H9 (cell line): Measurements from ENCODE around the gene TLDC2. TPM values are rescaled to one million over a fixed set of nuclear protein-coding genes. Genes with fewer than 3 reads are reported as not detected.
A peak's percentile ranks its signal among the peaks of the same experiment; 100 is the strongest.

Experiments
- DNase-seq: peaks from one replicate; pipeline ENCODE4 v3.0.0-alpha.2; 2017
- H2AFZ ChIP-seq: one replicate; pipeline ENCODE4 v1.6.1; 2013; ENCODE audit warnings: mild to moderate bottlenecking, low read length, control low read depth, moderate library complexity
- H2AK5ac ChIP-seq: 2 replicates; pipeline ENCODE4 v1.6.1; 2013; ENCODE audit warnings: low read length, control low read depth, mixed read lengths; ENCODE audit not compliant: insufficient read length
- H2BK120ac ChIP-seq: one replicate; pipeline ENCODE4 v1.6.1; 2013; ENCODE audit warnings: low read depth, mild to moderate bottlenecking, low read length, control low read depth, inconsistent platforms; ENCODE audit not compliant: poor library complexity, severe bottlenecking
- H2BK12ac ChIP-seq: 2 replicates; pipeline ENCODE4 v1.6.1; 2013; ENCODE audit warnings: low read length, control low read depth, mixed read lengths, low read depth; ENCODE audit not compliant: insufficient read length
- H2BK15ac ChIP-seq: 2 replicates; pipeline ENCODE4 v1.6.1; 2013; ENCODE audit warnings: low read depth, low read length, control low read depth
- H2BK20ac ChIP-seq: one replicate; pipeline ENCODE4 v1.6.1; 2013; ENCODE audit warnings: low read depth, mild to moderate bottlenecking, low read length, control low read depth, inconsistent platforms; ENCODE audit not compliant: poor library complexity, severe bottlenecking
- H2BK5ac ChIP-seq: 2 replicates; pipeline ENCODE4 v1.6.1; 2013; ENCODE audit warnings: low read length, control low read depth, mixed read lengths; ENCODE audit not compliant: insufficient read length
- H3K14ac ChIP-seq: 2 replicates; pipeline ENCODE4 v1.6.1; 2013; ENCODE audit warnings: low read length, control low read depth; ENCODE audit not compliant: insufficient read depth
- H3K18ac ChIP-seq: 2 replicates; pipeline ENCODE4 v1.6.1; 2013; ENCODE audit warnings: low read depth, mild to moderate bottlenecking, mixed read lengths, low read length, control low read depth; ENCODE audit not compliant: insufficient read length
- H3K23ac ChIP-seq: 2 replicates; pipeline ENCODE4 v1.6.1; 2013; ENCODE audit warnings: low read length, control low read depth, mixed read lengths, low read depth; ENCODE audit not compliant: insufficient read length
- H3K23me2 ChIP-seq: 2 replicates; pipeline ENCODE4 v1.6.1; 2013; ENCODE audit warnings: low read depth, mild to moderate bottlenecking, mixed read lengths, low read length, control low read depth; ENCODE audit not compliant: insufficient read length, poor library complexity, severe bottlenecking
- H3K27ac ChIP-seq: 2 replicates; pipeline ENCODE4 v1.5.1; 2013; ENCODE audit warnings: low read length, control low read depth, mixed read lengths, low read depth; ENCODE audit not compliant: insufficient read length
- H3K27me3 ChIP-seq: 2 replicates; pipeline ENCODE4 v1.6.1; 2013; ENCODE audit warnings: low read length, control low read depth, inconsistent platforms; ENCODE audit not compliant: insufficient read depth
- H3K4ac ChIP-seq: 2 replicates; pipeline ENCODE4 v1.6.1; 2013; ENCODE audit warnings: low read depth, mild to moderate bottlenecking, control low read depth, inconsistent platforms, low read length, moderate library complexity
- H3K4me1 ChIP-seq: 2 replicates; pipeline ENCODE4 v1.6.1; 2013; ENCODE audit warnings: low read length, control low read depth, inconsistent platforms; ENCODE audit not compliant: insufficient read depth
- H3K4me2 ChIP-seq: 2 replicates; pipeline ENCODE4 v1.6.1; 2013; ENCODE audit warnings: low read length, control low read depth, mixed read lengths; ENCODE audit not compliant: insufficient read length, insufficient read depth
- H3K56ac ChIP-seq: 2 replicates; pipeline ENCODE4 v1.6.1; 2013; ENCODE audit warnings: low read depth, mild to moderate bottlenecking, mixed read lengths, low read length, control low read depth; ENCODE audit not compliant: insufficient read length
- H3K79me1 ChIP-seq: 2 replicates; pipeline ENCODE4 v1.6.1; 2013; ENCODE audit warnings: low read depth, mild to moderate bottlenecking, moderate library complexity, low read length, control low read depth, inconsistent platforms; ENCODE audit not compliant: insufficient read depth, poor library complexity, severe bottlenecking
- H3K79me2 ChIP-seq: 2 replicates; pipeline ENCODE4 v1.6.1; 2013; ENCODE audit warnings: low read length, control low read depth, inconsistent platforms; ENCODE audit not compliant: insufficient read depth
- H3K9ac ChIP-seq: 2 replicates; pipeline ENCODE4 v1.6.1; 2013; ENCODE audit warnings: low read length, control low read depth, mixed read lengths; ENCODE audit not compliant: insufficient read length; ENCODE audit errors: extremely low read depth
- H3K9me3 ChIP-seq: one replicate; pipeline ENCODE4 v1.6.1; 2013; ENCODE audit warnings: low read depth, low read length, inconsistent platforms; ENCODE audit not compliant: control insufficient read depth
- H3T11ph ChIP-seq: one replicate; pipeline ENCODE4 v1.6.1; 2013; ENCODE audit warnings: mild to moderate bottlenecking, low read length, control low read depth, inconsistent platforms
- H4K20me1 ChIP-seq: one replicate; pipeline ENCODE4 v1.6.1; 2013; ENCODE audit not compliant: control insufficient read depth, insufficient read length, insufficient read depth
- H4K5ac ChIP-seq: 2 replicates; pipeline ENCODE4 v1.6.1; 2013; ENCODE audit warnings: low read depth, mild to moderate bottlenecking, mixed read lengths, low read length, control low read depth; ENCODE audit not compliant: insufficient read length
- H4K8ac ChIP-seq: replicated peaks from 2 replicates; pipeline ENCODE4 v1.6.1; 2013; ENCODE audit warnings: low read length, control low read depth, mixed read lengths, low read depth; ENCODE audit not compliant: insufficient read length
- H4K91ac ChIP-seq: 2 replicates; pipeline ENCODE4 v1.6.1; 2013; ENCODE audit warnings: low read depth, mild to moderate bottlenecking, moderate library complexity, mixed read lengths, low read length, control low read depth; ENCODE audit not compliant: insufficient read length
- H3K27ac Mint-ChIP-seq, 3 experiments: 2 replicates in 2 of 3; 3 replicates in 1 of 3; pipeline ENCODE4 v1.8.0; 2020 to 2021; ENCODE audit warnings: mixed read lengths in 3 of 3, mild to moderate bottlenecking in 1 of 3, moderate library complexity in 1 of 3
- H3K27me3 Mint-ChIP-seq: 2 replicates; pipeline ENCODE4 v1.8.0; 2021; ENCODE audit warnings: low read depth, mild to moderate bottlenecking, moderate library complexity, mixed read lengths
- H3K36me3 Mint-ChIP-seq, 3 experiments: 2 replicates in 2 of 3; 3 replicates in 1 of 3; pipeline ENCODE4 v1.8.0; 2020 to 2021; ENCODE audit warnings: low read depth in 3 of 3, mixed read lengths in 3 of 3; ENCODE audit not compliant: insufficient read depth in 1 of 3
- H3K4me1 Mint-ChIP-seq, 2 experiments: 2 replicates each; pipeline ENCODE4 v1.8.0; 2020; ENCODE audit warnings: mixed read lengths in 2 of 2
- H3K4me3 Mint-ChIP-seq, 2 experiments: 2 replicates in 1 of 2; 3 replicates in 1 of 2; pipeline ENCODE4 v1.8.0; 2020 to 2021; ENCODE audit warnings: mild to moderate bottlenecking in 2 of 2, mixed read lengths in 2 of 2, moderate library complexity in 1 of 2
- H3K9me3 Mint-ChIP-seq, 2 experiments: 2 replicates in 1 of 2; 3 replicates in 1 of 2; pipeline ENCODE4 v1.8.0; 2020; ENCODE audit warnings: mild to moderate bottlenecking in 2 of 2, mixed read lengths in 2 of 2, moderate library complexity in 1 of 2
- CTCF ChIP-seq: fragments of 200-600 bp; sonication (generic); conservative IDR thresholded peaks from 3 replicates; pipeline ENCODE4 v1.8.0; 2021; ENCODE audit warnings: antibody characterized with exemption, mild to moderate bottlenecking
- WGBS: extraction: QIAGEN DNeasy Blood & Tissue Kit; methylation state at CpG from one replicate; pipeline ENCODE4 v1.1.7; 2013; ENCODE audit warnings: missing lambda C conversion rate, low lambda C conversion rate, mixed read lengths; ENCODE audit not compliant: insufficient read length; ENCODE audit errors: extremely low coverage; 5-methylcytosine and 5-hydroxymethylcytosine counted together
- total RNA-seq: library from RNA; stranded (reverse); gene quantifications from 2 replicates; pipeline ENCODE4 v1.2.1, GENCODE V29; 2021

Gene TLDC2
- total RNA-seq, 1 experiment from 2014 or later = 0.11 TPM

GRCh38 chr20:36860339-36860738 is 15.6 kb upstream of the TLDC2 start:
- no peak for DNase-seq
- no peak overlapping the region for H3K27ac ChIP-seq
- no peak overlapping the region for H2BK120ac ChIP-seq
- H3K14ac ChIP-seq = no peak overlapping the region
- peak overlapping the region in 1 of 2 experiments; percentile 33; a peak in 1 of 5 replicates for H3K4me3 Mint-ChIP-seq
- no peak overlapping the region for H3K4me2 ChIP-seq
- no peaks in the 10 kb centered on the region for H3K79me1 ChIP-seq
- no peak overlapping the region for H3K56ac ChIP-seq
- no peak overlapping the region for H3K4ac ChIP-seq
- H3K23me2 ChIP-seq = peaks cover 3% of the 10 kb centered on the region
- peaks cover 18% of the 10 kb centered on the region for H3K27me3 Mint-ChIP-seq
- H2BK15ac ChIP-seq = no peak overlapping the region
- no peaks in the 10 kb centered on the region for H3K79me2 ChIP-seq
- H2BK20ac ChIP-seq = no peak overlapping the region
- H3K23ac ChIP-seq = no peak overlapping the region
- no peaks in the 10 kb centered on the region for H4K20me1 ChIP-seq
- H4K91ac ChIP-seq = no peak overlapping the region
- no peak overlapping the region for H2AK5ac ChIP-seq
- no peaks in the 10 kb centered on the region for H3K9me3 Mint-ChIP-seq
- no peak overlapping the region for H2BK12ac ChIP-seq
- no peak overlapping the region; a peak in 1 of 7 replicates for H3K27ac Mint-ChIP-seq
- no peaks in the 10 kb centered on the region for H3K9me3 ChIP-seq
- H3K9ac ChIP-seq = no peak overlapping the region
- H4K8ac ChIP-seq = no peak overlapping the region
- no peak for TF ChIP-seq CTCF
- no peak overlapping the region for H3K18ac ChIP-seq
- H2AFZ ChIP-seq = no peak overlapping the region
- H2BK5ac ChIP-seq = no peak overlapping the region
- WGBS = no CpG with 5 or more reads among the region's 5 CpGs
- H3K4me1 ChIP-seq = peaks cover 2% of the 10 kb centered on the region; the same call in 1 of the 2 replicates
- H3K4me1 Mint-ChIP-seq = peaks cover 48 to 52% of the 10 kb centered on the region in 2 experiments
- H3K36me3 Mint-ChIP-seq = peaks cover 0 to 10% (median 8%) of the 10 kb centered on the region in 3 experiments; a peak in 6 of 7 replicates
- H4K5ac ChIP-seq = no peak overlapping the region
- no peak overlapping the region for H3T11ph ChIP-seq
- H3K27me3 ChIP-seq = no peaks in the 10 kb centered on the region
